ENCODE measurements around the gene UBA6.

GRCh38 chr4:67749286-67749685 is 48.3 kb upstream of the UBA6 start:
- no peak for TF ChIP-seq CTCF (IDR thresholded peaks at IDR 0.05; ENCODE audit: borderline replicate concordance, extremely low read depth, low read length, poor library complexity, severe bottlenecking)
- TF ChIP-seq EZH2 (IDR thresholded peaks at IDR 0.05; ENCODE audit: borderline replicate concordance, low read depth, low read length, severe bottlenecking) = no peak
